C4-2B (cell line): Measurements from ENCODE around the gene ARHGAP26.

Source experiments
- ZFX ChIP-seq: fragments of 450-650 bp; IDR thresholded peaks from 2 replicates; pipeline ENCODE4 v1.6.1; 2017
- TF ChIP-seq, protein P1 (sequence below): fragments of 450-650 bp; conservative IDR thresholded peaks from 2 replicates; pipeline ENCODE4 v1.5.1; 2017; ENCODE audit warnings: mild to moderate bottlenecking

GRCh38 chr5:142835540-142835939 is 65.4 kb downstream of the ARHGAP26 start:
- TF ChIP-seq, protein P1, sequence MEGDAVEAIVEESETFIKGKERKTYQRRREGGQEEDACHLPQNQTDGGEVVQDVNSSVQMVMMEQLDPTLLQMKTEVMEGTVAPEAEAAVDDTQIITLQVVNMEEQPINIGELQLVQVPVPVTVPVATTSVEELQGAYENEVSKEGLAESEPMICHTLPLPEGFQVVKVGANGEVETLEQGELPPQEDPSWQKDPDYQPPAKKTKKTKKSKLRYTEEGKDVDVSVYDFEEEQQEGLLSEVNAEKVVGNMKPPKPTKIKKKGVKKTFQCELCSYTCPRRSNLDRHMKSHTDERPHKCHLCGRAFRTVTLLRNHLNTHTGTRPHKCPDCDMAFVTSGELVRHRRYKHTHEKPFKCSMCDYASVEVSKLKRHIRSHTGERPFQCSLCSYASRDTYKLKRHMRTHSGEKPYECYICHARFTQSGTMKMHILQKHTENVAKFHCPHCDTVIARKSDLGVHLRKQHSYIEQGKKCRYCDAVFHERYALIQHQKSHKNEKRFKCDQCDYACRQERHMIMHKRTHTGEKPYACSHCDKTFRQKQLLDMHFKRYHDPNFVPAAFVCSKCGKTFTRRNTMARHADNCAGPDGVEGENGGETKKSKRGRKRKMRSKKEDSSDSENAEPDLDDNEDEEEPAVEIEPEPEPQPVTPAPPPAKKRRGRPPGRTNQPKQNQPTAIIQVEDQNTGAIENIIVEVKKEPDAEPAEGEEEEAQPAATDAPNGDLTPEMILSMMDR, result no peak
- no peak for TF ChIP-seq ZFX
